Epithelial cell of esophagus (primary cell): ENCODE measurements around the gene ARHGAP26.

Source experiments
- DNase-seq: peaks from one replicate; pipeline ENCODE4 v3.0.0; 2010; ENCODE audit warnings: low read depth
- H3K4me3 ChIP-seq: 2 replicates; pipeline ENCODE4 v1.5.1; 2011; ENCODE audit warnings: mild to moderate bottlenecking, low read length, control low read depth
- CTCF ChIP-seq: IDR thresholded peaks from 2 replicates; pipeline ENCODE4 v1.5.1; 2011; ENCODE audit warnings: low read depth, mild to moderate bottlenecking, low read length, control low read depth, inconsistent platforms; ENCODE audit not compliant: insufficient read depth; ENCODE audit errors: missing control alignments

Gene ARHGAP26

GRCh38 chr5:143188692-143189091 is 418.5 kb downstream of the ARHGAP26 start:
- no peak for TF ChIP-seq CTCF
- no peak for DNase-seq
- H3K4me3 ChIP-seq = no peak overlapping the region

- H3K4me3 ChIP-seq = no peak overlapping the region
- DNase-seq = no peak
- TF ChIP-seq CTCF = no peak
These were observed 420.2 kb downstream of the ARHGAP26 start for GRCh38 chr5:143190260-143190810.

GRCh38 chr5:143191720-143192119 is 421.5 kb downstream of the ARHGAP26 start:
- DNase-seq = no peak
- no peak for TF ChIP-seq CTCF

GRCh38 chr5:143192191-143192900 is 422.2 kb downstream of the ARHGAP26 start:
- TF ChIP-seq CTCF = no peak
- no peak for DNase-seq
- H3K4me3 ChIP-seq = no peak overlapping the region

More at GRCh38 chr5:143191720-143192119, 421.5 kb downstream of the ARHGAP26 start:
- no peak overlapping the region for H3K4me3 ChIP-seq

GRCh38 chr5:143194206-143194605 is 424.0 kb downstream of the ARHGAP26 start:
- DNase-seq = peak; percentile 64
- no peak for TF ChIP-seq CTCF

GRCh38 chr5:143194713-143195112 is 424.5 kb downstream of the ARHGAP26 start:
- TF ChIP-seq CTCF = no peak
- no peak overlapping the region for H3K4me3 ChIP-seq
- DNase-seq = no peak

More at GRCh38 chr5:143194206-143194605, 424.0 kb downstream of the ARHGAP26 start:
- no peak overlapping the region for H3K4me3 ChIP-seq

GRCh38 chr5:143195491-143195890 is 425.3 kb downstream of the ARHGAP26 start:
- no peak overlapping the region for H3K4me3 ChIP-seq
- DNase-seq = peak; percentile 74
- no peak for TF ChIP-seq CTCF
